Activated CD8-positive, alpha-beta T cell treated with anti-CD3 and anti-CD28 coated beads for 36 hours (primary cell): ENCODE data around the gene GALR1. TPM values are rescaled to one million over a fixed set of nuclear protein-coding genes. Genes with fewer than 3 reads are reported as not detected.
A peak's percentile ranks its signal among the peaks of the same experiment; 100 is the strongest.
"Not testable (repeated sequence)": the region's sequence is repeated elsewhere in the genome, so short reads cannot be mapped to it uniquely, and the experiment has no call there.

Source experiments
- ATAC-seq: fragments of 200-7000 bp; cut with Tn5 transposase; one replicate; pipeline ENCODE4 v1.10.0; 2021; ENCODE audit warnings: mild to moderate bottlenecking, moderate library complexity
- CTCF ChIA-PET: fragments of 350-600 bp; sonication (Branson Sonifier 250); formaldehyde crosslinking; loops from one replicate; lab custom pipeline; 2021; ENCODE audit warnings: antibody characterized with exemption; lab: Charles Lee
- POLR2A ChIA-PET: fragments of 350-600 bp; sonication (Branson Sonifier 250); formaldehyde crosslinking; loops from one replicate; lab custom pipeline; 2021; ENCODE audit warnings: antibody characterized with exemption; lab: Charles Lee
- DNase-seq: peaks from one replicate; pipeline ENCODE4 v3.0.0-alpha.2; 2020
- H3K27ac Mint-ChIP-seq: one replicate; pipeline ENCODE4 v1.8.0; 2021; ENCODE audit warnings: mild to moderate bottlenecking, mixed read lengths
- H3K27me3 Mint-ChIP-seq: one replicate; pipeline ENCODE4 v1.8.0; 2021; ENCODE audit warnings: mixed read lengths
- H3K36me3 Mint-ChIP-seq: one replicate; pipeline ENCODE4 v1.8.0; 2021; ENCODE audit warnings: low read depth, mixed read lengths
- H3K4me1 Mint-ChIP-seq: one replicate; pipeline ENCODE4 v1.8.0; 2021; ENCODE audit warnings: low read depth, mixed read lengths
- H3K4me3 Mint-ChIP-seq: one replicate; pipeline ENCODE4 v1.8.0; 2021; ENCODE audit warnings: mild to moderate bottlenecking, moderate library complexity, mixed read lengths
- H3K9me3 Mint-ChIP-seq: one replicate; pipeline ENCODE4 v1.8.0; 2021; ENCODE audit warnings: mixed read lengths
- CTCF ChIP-seq: fragments of 200-600 bp; IDR thresholded peaks from one replicate; pipeline ENCODE4 v1.8.0; 2022; ENCODE audit warnings: antibody characterized with exemption, mild to moderate bottlenecking
- intact Hi-C: fragments of 100-400 bp; cut with micrococcal nuclease; formaldehyde crosslinking; loops from one replicate; pipeline ENCODE4 v1.10.0; 2022
- total RNA-seq, 2 experiments: library from RNA; stranded (reverse); gene quantifications; one replicate each; pipeline ENCODE4 v1.2.3, GENCODE V29; 2021

The GALR1 gene
- total RNA-seq, 2 experiments from 2014 or later: not detected

- Mint-ChIP-seq H3K27me3 (peaks cover 2% of the 10 kb centered on the region), H3K9me3 (no peaks in the 10 kb centered on the region), H3K4me1 (peaks cover 15% of the 10 kb centered on the region), H3K27ac (peak overlapping the region; percentile 59), H3K4me3 (no peak overlapping the region), H3K36me3 (no peaks in the 10 kb centered on the region)
- peak; percentile 45 for DNase-seq
- CTCF ChIA-PET: interaction anchor here (2.8 kb wide), 1 partner anchor 11 kb away, joined by 15 read pairs; no protein-coding TSS in a partner anchor
- peak; percentile 49 for ATAC-seq
- no peak for TF ChIP-seq CTCF
- intact Hi-C loops: no loop called here
- POLR2A ChIA-PET: no interaction called here
Observed at GRCh38 chr18:77223221-77223639, 26.4 kb upstream of the GALR1 start.

GRCh38 chr18:77223653-77224052 is 26.0 kb upstream of the GALR1 start:
- Mint-ChIP-seq H3K36me3 (no peaks in the 10 kb centered on the region), H3K4me3 (no peak overlapping the region), H3K9me3 (no peaks in the 10 kb centered on the region), H3K27me3 (peaks cover 2% of the 10 kb centered on the region), H3K4me1 (peaks cover 15% of the 10 kb centered on the region), H3K27ac (no peak overlapping the region)
- ChIA-PET POLR2A (interaction anchor here (0.7 kb wide), 1 partner anchor 28 kb away, joined by 3 read pairs; no protein-coding TSS in a partner anchor), CTCF (interaction anchor here (2.8 kb wide), 1 partner anchor 12 kb away, joined by 15 read pairs; no protein-coding TSS in a partner anchor)
- ATAC-seq (peak; percentile 37), DNase-seq (no peak)
- intact Hi-C loops: no loop called here
- TF ChIP-seq CTCF: no peak

GRCh38 chr18:77230645-77231044 is 19.0 kb upstream of the GALR1 start:
- ATAC-seq (no peak), DNase-seq (no peak)
- Mint-ChIP-seq H3K36me3 (no peaks in the 10 kb centered on the region), H3K27me3 (peaks cover 13% of the 10 kb centered on the region), H3K4me3 (no peak overlapping the region), H3K27ac (no peak overlapping the region), H3K4me1 (no peaks in the 10 kb centered on the region), H3K9me3 (no peaks in the 10 kb centered on the region)
- CTCF ChIA-PET: no interaction called here
- no peak for TF ChIP-seq CTCF
- intact Hi-C loops: no loop called here
- POLR2A ChIA-PET: no interaction called here

GRCh38 chr18:77234504-77235365 is 14.9 kb upstream of the GALR1 start:
- no peaks in the 10 kb centered on the region for H3K4me1 Mint-ChIP-seq
- H3K9me3 Mint-ChIP-seq: peaks cover 16% of the 10 kb centered on the region
- no peak for TF ChIP-seq CTCF
- intact Hi-C loops: no loop called here
- DNase-seq (no peak), ATAC-seq (no peak)
- H3K36me3 Mint-ChIP-seq: peaks cover 7% of the 10 kb centered on the region
- ChIA-PET CTCF (no interaction called here), POLR2A (interaction anchor here (0.6 kb wide), 1 partner anchor 29 kb away, joined by 3 read pairs; no protein-coding TSS in a partner anchor)
- H3K4me3 Mint-ChIP-seq: no peak overlapping the region
- peaks cover 11% of the 10 kb centered on the region for H3K27me3 Mint-ChIP-seq
- H3K27ac Mint-ChIP-seq: no peak overlapping the region

- H3K36me3 Mint-ChIP-seq, H3K27ac Mint-ChIP-seq, POLR2A ChIA-PET, H3K27me3 Mint-ChIP-seq, intact Hi-C loops, H3K4me3 Mint-ChIP-seq, CTCF ChIA-PET, DNase-seq, ATAC-seq, H3K4me1 Mint-ChIP-seq: not testable (repeated sequence)
- peaks cover 18% of the 10 kb centered on the region for H3K9me3 Mint-ChIP-seq
Observed at GRCh38 chr18:77239285-77239684, 10.4 kb upstream of the GALR1 start.
